Measurements from ENCODE around the gene NUDCD3. TPM values are rescaled to one million over a fixed set of nuclear protein-coding genes. Genes with fewer than 3 reads are reported as not detected.

NUDCD3 gene
- total and polyA plus RNA-seq, 4 donors, result 15.4 to 30.7 (median 24.3) TPM

DNA sequence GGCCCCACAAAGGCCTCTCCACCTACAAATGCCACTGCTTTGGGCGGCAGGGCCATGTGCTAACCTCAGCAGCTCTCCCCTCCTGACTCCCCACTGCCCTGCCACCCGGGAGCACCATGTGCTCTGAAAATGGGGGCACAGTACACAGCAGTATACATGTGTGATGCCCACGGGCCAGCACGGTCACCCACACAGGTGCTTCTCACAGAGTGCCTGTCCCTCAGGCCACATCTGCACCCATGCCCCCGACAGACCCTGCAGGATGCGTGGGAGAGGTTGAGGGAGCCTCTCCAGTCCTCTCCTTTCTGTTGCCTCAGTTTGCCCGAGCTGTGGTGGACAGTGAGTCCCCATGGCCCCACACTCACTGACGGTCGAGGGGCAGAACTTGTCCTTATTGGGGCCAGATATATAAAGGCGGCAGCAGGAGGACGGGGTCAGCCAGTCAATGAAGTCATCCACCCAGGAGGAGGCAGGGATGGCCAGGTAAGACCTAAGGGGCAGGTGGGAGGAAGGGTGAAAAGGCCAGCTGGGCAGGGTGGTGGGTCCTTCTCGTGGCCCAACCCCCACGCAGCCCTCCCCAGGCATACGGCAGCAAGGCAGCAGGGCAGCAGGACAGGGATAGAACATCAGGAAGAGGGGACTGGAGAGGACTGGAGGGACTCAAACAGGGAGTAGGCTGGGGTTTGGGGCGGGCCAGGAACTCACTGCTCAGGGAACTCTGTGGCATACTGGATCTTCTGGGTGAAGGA is 31.1 kb upstream of the NUDCD3 start:
- H3K9ac ChIP-seq (ENCODE audit: low read depth in 1 of 2, low read length in 2 of 2), result no peak overlapping the region
- no peaks in the 10 kb centered on the region for H3K4me1 ChIP-seq (ENCODE audit: control insufficient read depth in 4 of 4, insufficient read depth in 4 of 4, low read length in 3 of 4)
- no peak overlapping the region for H3K27ac ChIP-seq (ENCODE audit: low read depth in 1 of 2, low read length in 2 of 2)
- no peak for DNase-seq (ENCODE audit: low spot score)
- no peaks in the 10 kb centered on the region for H3K9me3 ChIP-seq (ENCODE audit: control insufficient read depth in 4 of 4, low read length in 3 of 4)
- WGBS, result 90% methylated on average over 15 of the region's 15 CpGs
- H3K27me3 ChIP-seq (ENCODE audit: control insufficient read depth in 4 of 4, insufficient read depth in 4 of 4, low read length in 3 of 4), result no peaks in the 10 kb centered on the region
- no peak for TF ChIP-seq FOXA1 (IDR thresholded peaks at IDR 0.05)
- TF ChIP-seq YY1 (IDR thresholded peaks at IDR 0.05), result no peak
- no peak for TF ChIP-seq REST (IDR thresholded peaks at IDR 0.05)
- no peak for TF ChIP-seq ZBTB33 (IDR thresholded peaks at IDR 0.05)
- no peak for TF ChIP-seq HNF4G (IDR thresholded peaks at IDR 0.05)
- no peak for TF ChIP-seq FOXA2 (IDR thresholded peaks at IDR 0.05)
- TF ChIP-seq, protein P1, sequence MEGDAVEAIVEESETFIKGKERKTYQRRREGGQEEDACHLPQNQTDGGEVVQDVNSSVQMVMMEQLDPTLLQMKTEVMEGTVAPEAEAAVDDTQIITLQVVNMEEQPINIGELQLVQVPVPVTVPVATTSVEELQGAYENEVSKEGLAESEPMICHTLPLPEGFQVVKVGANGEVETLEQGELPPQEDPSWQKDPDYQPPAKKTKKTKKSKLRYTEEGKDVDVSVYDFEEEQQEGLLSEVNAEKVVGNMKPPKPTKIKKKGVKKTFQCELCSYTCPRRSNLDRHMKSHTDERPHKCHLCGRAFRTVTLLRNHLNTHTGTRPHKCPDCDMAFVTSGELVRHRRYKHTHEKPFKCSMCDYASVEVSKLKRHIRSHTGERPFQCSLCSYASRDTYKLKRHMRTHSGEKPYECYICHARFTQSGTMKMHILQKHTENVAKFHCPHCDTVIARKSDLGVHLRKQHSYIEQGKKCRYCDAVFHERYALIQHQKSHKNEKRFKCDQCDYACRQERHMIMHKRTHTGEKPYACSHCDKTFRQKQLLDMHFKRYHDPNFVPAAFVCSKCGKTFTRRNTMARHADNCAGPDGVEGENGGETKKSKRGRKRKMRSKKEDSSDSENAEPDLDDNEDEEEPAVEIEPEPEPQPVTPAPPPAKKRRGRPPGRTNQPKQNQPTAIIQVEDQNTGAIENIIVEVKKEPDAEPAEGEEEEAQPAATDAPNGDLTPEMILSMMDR (IDR thresholded peaks at IDR 0.05; ENCODE audit: low read depth, low read length, missing input control), result no peak
- H3K36me3 ChIP-seq (ENCODE audit: control insufficient read depth in 4 of 4, insufficient read depth in 3 of 4, low read depth in 1 of 4, low read length in 3 of 4), result peaks cover 3 to 45% (median 27%) of the 10 kb centered on the region in 4 donors
- no peak overlapping the region for H3K4me3 ChIP-seq (ENCODE audit: low read depth in 1 of 3, low read length in 3 of 3)

- no peaks in the 10 kb centered on the region for H3K4me1 ChIP-seq (ENCODE audit: control insufficient read depth in 4 of 4, insufficient read depth in 4 of 4, low read length in 3 of 4)
- no peak overlapping the region for H3K4me3 ChIP-seq (ENCODE audit: low read depth in 1 of 3, low read length in 3 of 3)
- H3K9ac ChIP-seq (ENCODE audit: low read depth in 1 of 2, low read length in 2 of 2), result no peak overlapping the region
- no peaks in the 10 kb centered on the region for H3K27me3 ChIP-seq (ENCODE audit: control insufficient read depth in 4 of 4, insufficient read depth in 4 of 4, low read length in 3 of 4)
- H3K9me3 ChIP-seq (ENCODE audit: control insufficient read depth in 4 of 4, low read length in 3 of 4), result no peaks in the 10 kb centered on the region
- H3K36me3 ChIP-seq (ENCODE audit: control insufficient read depth in 4 of 4, insufficient read depth in 3 of 4, low read depth in 1 of 4, low read length in 3 of 4), result peaks cover 8 to 53% (median 33%) of the 10 kb centered on the region in 4 donors
- H3K27ac ChIP-seq (ENCODE audit: low read depth in 1 of 2, low read length in 2 of 2), result no peak overlapping the region
- WGBS, result 94% methylated on average over 5 of the region's 5 CpGs
- DNase-seq (ENCODE audit: low spot score), result no peak
- no peak for TF ChIP-seq ZBTB33 (IDR thresholded peaks at IDR 0.05)
- TF ChIP-seq RXRA (IDR thresholded peaks at IDR 0.05), result no peak
- no peak for TF ChIP-seq MAX (IDR thresholded peaks at IDR 0.05)
- TF ChIP-seq, protein P2, sequence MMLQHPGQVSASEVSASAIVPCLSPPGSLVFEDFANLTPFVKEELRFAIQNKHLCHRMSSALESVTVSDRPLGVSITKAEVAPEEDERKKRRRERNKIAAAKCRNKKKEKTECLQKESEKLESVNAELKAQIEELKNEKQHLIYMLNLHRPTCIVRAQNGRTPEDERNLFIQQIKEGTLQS (IDR thresholded peaks at IDR 0.05), result no peak
- TF ChIP-seq HNF4A (conservative IDR thresholded peaks at IDR 0.05), result no peak
- TF ChIP-seq TAF1 (conservative IDR thresholded peaks at IDR 0.05), result no peak
- TF ChIP-seq FOXA1 (IDR thresholded peaks at IDR 0.05), result no peak
- TF ChIP-seq GABPA (IDR thresholded peaks at IDR 0.05 in 1 of 2, conservative IDR thresholded peaks at IDR 0.05 in 1 of 2), result no peak
- TF ChIP-seq, protein P1 (IDR thresholded peaks at IDR 0.05; ENCODE audit: low read depth, low read length, missing input control), result no peak
- TF ChIP-seq NR2F2 (IDR thresholded peaks at IDR 0.05), result no peak
- TF ChIP-seq SP1 (IDR thresholded peaks at IDR 0.05), result no peak
- TF ChIP-seq JUND (IDR thresholded peaks at IDR 0.05), result no peak
Observed at GRCh38 chr7:44520574-44520973, 30.1 kb upstream of the NUDCD3 start.

Data from liver (tissue), 9 donors.